Measurements from ENCODE around the gene APOA4. TPM values are rescaled to one million over a fixed set of nuclear protein-coding genes. Genes with fewer than 3 reads are reported as not detected.

APOA4 gene
- total and polyA plus RNA-seq, 2 of the 13 experiments (the other 11 are each of a cell fraction or from before 2014, with no cell fraction given): 3.8 to 7.2 TPM

GRCh38 chr11:116862185-116862584, 39.1 kb upstream of the APOA4 start (continued):
- TF ChIP-seq NFAT5 (CRISPR knock-in tag; IDR thresholded peaks at IDR 0.05): no peak
- no peak for TF ChIP-seq IRF2 (CRISPR knock-in tag; IDR thresholded peaks at IDR 0.05)
- TF ChIP-seq GATAD1 (CRISPR knock-in tag; IDR thresholded peaks at IDR 0.05): no peak
- no peak for TF ChIP-seq KLF6 (CRISPR knock-in tag; IDR thresholded peaks at IDR 0.05)
- no peak for TF ChIP-seq ZNF446 (CRISPR knock-in tag; IDR thresholded peaks at IDR 0.05)
- no peak for TF ChIP-seq ATF3 (CRISPR knock-in tag; IDR thresholded peaks at IDR 0.05)
- no peak for TF ChIP-seq ZNF790 (CRISPR knock-in tag; IDR thresholded peaks at IDR 0.05; ENCODE audit: borderline replicate concordance)
- TF ChIP-seq CENPX (CRISPR knock-in tag; IDR thresholded peaks at IDR 0.05): no peak
- no peak for TF ChIP-seq ZNF703 (CRISPR knock-in tag; IDR thresholded peaks at IDR 0.05; ENCODE audit: borderline replicate concordance)
- TF ChIP-seq CTCF (CRISPR knock-in tag; IDR thresholded peaks at IDR 0.05): no peak

Data from HepG2 (cell line).